ENCODE measurements around the gene MYNN.

MYNN gene

DNA sequence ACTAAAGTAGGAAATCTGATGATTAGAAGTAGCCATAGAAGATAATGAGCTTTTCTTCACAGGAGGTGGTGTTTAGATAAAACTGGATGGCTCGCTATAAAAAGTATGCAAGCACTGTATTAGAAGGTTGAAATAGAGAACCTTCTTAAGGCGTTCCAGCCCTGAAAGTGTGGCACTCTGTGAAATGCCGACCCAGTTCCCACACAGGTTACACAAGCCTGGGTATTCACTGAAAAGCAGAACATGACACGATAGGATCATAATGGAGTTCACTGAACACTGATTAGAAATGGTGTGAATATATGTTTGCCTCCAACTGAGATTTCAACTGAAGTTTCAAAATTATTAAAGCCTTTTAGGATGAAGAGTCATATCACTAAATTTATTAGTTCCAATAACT lies 54.5 kb downstream of the MYNN start:
- DNase-seq (ENCODE audit: low read depth in 2 of 2), result no peak

- no peak for DNase-seq (ENCODE audit: low read depth in 2 of 2)
Measured at GRCh38 chr3:169835533-169835932, 62.3 kb downstream of the MYNN start.

GRCh38 chr3:169836078-169836941 lies 63.1 kb downstream of the MYNN start:
- DNase-seq (ENCODE audit: low read depth in 2 of 2), result no peak

- no peak for DNase-seq (ENCODE audit: low read depth in 2 of 2)
Measured at GRCh38 chr3:169836942-169837275, 63.7 kb downstream of the MYNN start.

DNA sequence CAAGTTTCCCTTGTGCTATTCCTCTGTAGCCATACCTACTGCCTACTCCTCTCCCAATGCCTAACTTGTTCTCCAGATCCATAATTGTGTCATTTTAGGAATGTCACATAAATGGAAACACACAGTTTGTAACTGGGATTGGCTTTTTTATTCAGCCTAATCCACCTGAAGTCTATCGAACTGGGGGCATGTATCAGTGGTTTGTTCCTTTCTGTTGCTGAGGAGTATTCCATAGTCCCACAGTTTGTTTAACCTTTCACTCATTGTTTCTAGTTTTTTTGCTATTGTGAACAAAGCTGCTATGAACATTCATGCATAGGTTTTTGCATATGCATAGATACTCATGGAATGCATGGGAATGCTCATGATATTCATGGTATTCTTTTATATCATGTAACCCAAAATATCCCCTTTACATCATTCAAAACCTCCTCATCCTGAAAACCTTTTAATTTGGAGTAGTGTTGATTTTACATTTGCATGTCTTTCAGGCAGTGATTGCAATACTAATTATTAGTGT lies 65.4 kb downstream of the MYNN start:
- no peak for DNase-seq (ENCODE audit: low read depth in 2 of 2)

All from activated CD8-positive, alpha-beta memory T cell treated with anti-CD3 and anti-CD28 coated beads for 4 hours (primary cell).